Fibroblast of lung (primary cell): ENCODE results near the gene DOCK4. TPM values are rescaled to one million over a fixed set of nuclear protein-coding genes. Genes with fewer than 3 reads are reported as not detected.

Source experiments
- DNase-seq, 2 donors: peaks; one replicate each; pipeline versions ENCODE4 v3.0.0 to v3.0.0-alpha.2; 2010; ENCODE audit warnings: low read depth in 2 of 2
- H2AFZ ChIP-seq: 2 replicates; pipeline ENCODE4 v1.5.1; 2012; ENCODE audit warnings: low read length, control low read depth, inconsistent platforms
- H3K27ac ChIP-seq: 2 replicates; pipeline ENCODE4 v1.5.1; 2011; ENCODE audit warnings: low read length, control low read depth; ENCODE audit not compliant: insufficient read depth
- H3K27me3 ChIP-seq: 2 replicates; pipeline ENCODE4 v1.5.1; 2011; ENCODE audit warnings: mild to moderate bottlenecking, low read length; ENCODE audit not compliant: control insufficient read depth, insufficient read depth
- H3K36me3 ChIP-seq: 2 replicates; pipeline ENCODE4 v1.5.1; 2011; ENCODE audit warnings: low read length; ENCODE audit not compliant: control insufficient read depth, insufficient read depth
- H3K4me1 ChIP-seq: 2 replicates; pipeline ENCODE4 v1.5.1; 2011; ENCODE audit warnings: low read length; ENCODE audit not compliant: control insufficient read depth, insufficient read depth; ENCODE audit errors: extremely low read depth
- H3K4me2 ChIP-seq: 2 replicates; pipeline ENCODE4 v1.5.1; 2011; ENCODE audit warnings: low read length, control low read depth; ENCODE audit not compliant: insufficient read depth; ENCODE audit errors: extremely low read depth
- H3K4me3 ChIP-seq, 4 experiments: fragments of 200-600 bp in 1 of 4; sonication (generic) in 1 of 4; replicated peaks in 1 of 4; 2 replicates each; pipeline ENCODE4 v1.5.1; 2011 to 2016; ENCODE audit warnings: low read length in 4 of 4, low read depth in 3 of 4, mild to moderate bottlenecking in 3 of 4, control low read depth in 2 of 4, inconsistent platforms in 1 of 4, mixed read lengths in 1 of 4; ENCODE audit not compliant: insufficient read depth in 1 of 4; ENCODE audit errors: control extremely low read depth in 1 of 4
- H3K79me2 ChIP-seq: 2 replicates; pipeline ENCODE4 v1.5.1; 2012; ENCODE audit warnings: mild to moderate bottlenecking, low read length, inconsistent platforms; ENCODE audit not compliant: control insufficient read depth, insufficient read depth
- H3K9ac ChIP-seq: 2 replicates; pipeline ENCODE4 v1.5.1; 2011; ENCODE audit warnings: mild to moderate bottlenecking, low read length, control low read depth; ENCODE audit not compliant: insufficient read depth
- H3K9me3 ChIP-seq: 2 replicates; pipeline ENCODE4 v1.5.1; 2012; ENCODE audit warnings: low read depth, low read length; ENCODE audit not compliant: control insufficient read depth, insufficient read depth
- H4K20me1 ChIP-seq: 2 replicates; pipeline ENCODE4 v1.5.1; 2011; ENCODE audit warnings: low read length; ENCODE audit not compliant: control insufficient read depth, insufficient read depth; ENCODE audit errors: extremely low read depth
- CTCF ChIP-seq, 2 donors: IDR thresholded peaks in 1 of 2; conservative IDR thresholded peaks in 1 of 2; 1 replicate in 1 of 2; 2 replicates in 1 of 2; pipeline ENCODE4 v1.5.1; 2011 to 2012; ENCODE audit warnings: low read length in 2 of 2, control low read depth in 1 of 2, inconsistent platforms in 1 of 2, low read depth in 1 of 2, mild to moderate bottlenecking in 1 of 2
- EZH2 ChIP-seq: IDR thresholded peaks from 2 replicates; pipeline ENCODE4 v1.5.1; 2012; ENCODE audit warnings: low read length, control low read depth, mild to moderate bottlenecking; ENCODE audit errors: missing control alignments
- polyA plus RNA-seq, 2 donors: library from polyadenylated mRNA; depleted of rRNA in 1 of 2; stranded (reverse) in 1 of 2; unstranded in 1 of 2; fragments of >200 nt; gene quantifications; 2 replicates each; pipeline ENCODE4 v1.2.1, GENCODE V29; 2011 to 2012; ENCODE audit warnings: missing spikeins in 1 of 2
- total RNA-seq: library from RNA; depleted of rRNA; stranded (reverse); fragments of >200 nt; gene quantifications from 2 replicates; pipeline ENCODE4 v1.2.1, GENCODE V29; 2014

DOCK4 gene
- total and polyA plus RNA-seq, 2 donors (not counting 1 experiment from before 2014, with no cell fraction given): 20.8 to 39.3 TPM

GRCh38 chr7:112091768-112092167 lies 114.4 kb downstream of the DOCK4 start:
- Histone ChIP-seq H2AFZ (no peak overlapping the region), H3K79me2 (no peaks in the 10 kb centered on the region), H3K4me1 (no peaks in the 10 kb centered on the region), H3K27ac (no peak overlapping the region), H3K9ac (no peak overlapping the region), H3K9me3 (no peaks in the 10 kb centered on the region), H3K4me3 (no peak overlapping the region), H3K36me3 (no peaks in the 10 kb centered on the region), H3K4me2 (no peak overlapping the region), H3K27me3 (no peaks in the 10 kb centered on the region), H4K20me1 (no peaks in the 10 kb centered on the region)
- no peak for DNase-seq
- TF ChIP-seq CTCF (conservative IDR thresholded peaks at IDR 0.05 in 1 of 2, IDR thresholded peaks at IDR 0.05 in 1 of 2; ENCODE audit: low read depth in 1 of 2, low read length in 2 of 2) (no peak), EZH2 (no peak)

- H3K36me3 ChIP-seq: no peaks in the 10 kb centered on the region
These were observed 116.6 kb downstream of the DOCK4 start for GRCh38 chr7:112089551-112089950.

GRCh38 chr7:112088484-112089016 lies 117.6 kb downstream of the DOCK4 start:
- Histone ChIP-seq H3K27ac (no peak overlapping the region), H3K36me3 (no peaks in the 10 kb centered on the region), H3K4me3 (no peak overlapping the region), H3K79me2 (no peaks in the 10 kb centered on the region), H3K4me2 (no peak overlapping the region), H2AFZ (no peak overlapping the region), H3K9ac (no peak overlapping the region), H3K9me3 (no peaks in the 10 kb centered on the region), H3K27me3 (no peaks in the 10 kb centered on the region), H3K4me1 (peaks cover 2% of the 10 kb centered on the region), H4K20me1 (no peaks in the 10 kb centered on the region)
- TF ChIP-seq EZH2 (no peak), CTCF (conservative IDR thresholded peaks at IDR 0.05 in 1 of 2, IDR thresholded peaks at IDR 0.05 in 1 of 2; ENCODE audit: low read depth in 1 of 2, low read length in 2 of 2) (no peak)
- DNase-seq: no peak

More at GRCh38 chr7:112089551-112089950, 116.6 kb downstream of the DOCK4 start:
- no peaks in the 10 kb centered on the region for H3K4me1 ChIP-seq
- no peak overlapping the region for H3K4me2 ChIP-seq
- H3K4me3 ChIP-seq: no peak overlapping the region
- no peak for DNase-seq
- H3K9ac ChIP-seq: no peak overlapping the region
- TF ChIP-seq EZH2: no peak
- TF ChIP-seq CTCF (conservative IDR thresholded peaks at IDR 0.05 in 1 of 2, IDR thresholded peaks at IDR 0.05 in 1 of 2; ENCODE audit: low read depth in 1 of 2, low read length in 2 of 2): no peak
- H3K27me3 ChIP-seq: no peaks in the 10 kb centered on the region
- H2AFZ ChIP-seq: no peak overlapping the region
- no peaks in the 10 kb centered on the region for H3K79me2 ChIP-seq
- no peak overlapping the region for H3K27ac ChIP-seq
- no peaks in the 10 kb centered on the region for H4K20me1 ChIP-seq
- H3K9me3 ChIP-seq: no peaks in the 10 kb centered on the region
